GM19023 (cell line): Measurements from ENCODE around the gene APOBR.
"Not testable (repeated sequence)": the region's sequence is repeated elsewhere in the genome, so short reads cannot be mapped to it uniquely, and the experiment has no call there.

Source experiments
- ATAC-seq: cut with Tn5 transposase; IDR thresholded peaks from one replicate; pipeline ENCODE4 v1.9.1; 2021; ENCODE audit warnings: mild to moderate bottlenecking, moderate library complexity; ENCODE audit not compliant: unreplicated experiment

The APOBR gene

GRCh38 chr16:28494121-28494851, at the start of gene APOBR:
APOBR (plus strand) TSS chr16:28494643; CDS start chr16:28494682, 39 bp downstream.
- ATAC-seq = peak; percentile 48

GRCh38 chr16:28446388-28446787, 48.1 kb upstream of the APOBR start:
- not testable (repeated sequence) for ATAC-seq

DNA sequence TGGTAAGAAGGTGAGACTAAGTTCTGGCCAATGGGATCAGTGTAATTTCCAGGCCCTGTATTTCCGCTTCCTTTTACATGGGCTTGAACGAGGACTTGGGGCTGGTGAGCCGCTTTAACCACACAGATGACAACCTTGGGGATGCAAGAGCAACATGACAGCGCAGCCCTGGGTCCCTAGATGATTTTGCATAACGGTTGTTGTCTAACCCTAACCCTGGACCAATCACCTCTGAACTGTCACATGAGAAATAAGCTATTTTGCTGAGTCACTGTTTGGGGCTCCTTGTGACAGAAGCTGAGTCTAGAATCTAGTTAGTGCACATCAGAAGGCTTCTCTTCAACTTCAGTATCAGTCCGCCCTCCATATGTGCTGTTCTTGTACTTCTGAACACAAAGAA, 47.4 kb upstream of the APOBR start:
- not testable (repeated sequence) for ATAC-seq

GRCh38 chr16:28473714-28474265, 20.7 kb upstream of the APOBR start:
- no peak for ATAC-seq

DNA sequence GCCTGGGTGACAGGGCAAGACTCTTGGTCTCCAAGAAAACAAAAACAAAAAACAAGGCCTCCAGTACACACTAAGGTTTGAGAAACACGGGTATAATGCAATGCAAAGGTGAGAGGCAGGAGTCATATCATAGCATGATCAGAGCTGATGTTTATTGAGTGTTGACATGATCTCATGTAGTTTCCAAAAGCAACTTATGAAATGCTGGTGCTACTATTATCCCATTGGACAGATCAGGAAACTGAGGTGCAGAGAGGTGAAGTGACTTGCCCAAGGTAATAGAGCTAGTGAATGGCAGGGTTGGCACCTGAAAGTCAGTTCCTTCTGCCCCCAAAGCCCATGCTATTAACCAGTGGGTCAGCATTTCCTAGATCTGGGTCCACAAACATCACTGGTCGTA, 19.2 kb upstream of the APOBR start:
- ATAC-seq = no peak

DNA sequence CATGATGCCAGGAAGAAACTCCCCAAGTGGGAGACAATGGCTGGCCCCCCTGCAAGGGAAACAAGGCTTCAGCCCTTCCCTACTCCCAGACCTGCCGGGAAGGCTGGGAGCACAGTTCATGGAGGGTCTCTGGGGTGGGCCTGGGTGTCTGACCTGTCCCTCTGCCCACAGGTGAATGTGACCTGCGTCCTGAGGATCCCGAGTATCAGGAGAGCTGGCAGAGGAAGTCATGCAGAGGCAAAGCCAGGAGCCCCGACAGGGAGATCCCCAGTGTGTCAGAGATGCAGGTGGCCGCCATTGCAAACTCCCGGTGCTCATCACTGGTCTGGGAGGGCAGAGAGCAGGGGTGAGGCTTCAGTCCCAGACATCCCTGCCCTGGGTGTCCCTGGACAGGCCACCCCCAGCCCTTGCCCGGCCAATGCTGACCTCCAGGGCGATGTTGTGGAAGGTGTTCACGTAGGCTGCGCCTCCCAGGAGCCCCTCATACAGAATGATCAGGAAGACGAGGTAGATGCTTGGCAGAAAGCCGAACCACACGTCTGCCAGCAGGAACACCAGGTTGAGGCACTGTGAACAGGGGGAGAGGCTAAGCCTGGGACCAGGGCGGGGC, 17.0 kb upstream of the APOBR start:
- no peak for ATAC-seq

DNA sequence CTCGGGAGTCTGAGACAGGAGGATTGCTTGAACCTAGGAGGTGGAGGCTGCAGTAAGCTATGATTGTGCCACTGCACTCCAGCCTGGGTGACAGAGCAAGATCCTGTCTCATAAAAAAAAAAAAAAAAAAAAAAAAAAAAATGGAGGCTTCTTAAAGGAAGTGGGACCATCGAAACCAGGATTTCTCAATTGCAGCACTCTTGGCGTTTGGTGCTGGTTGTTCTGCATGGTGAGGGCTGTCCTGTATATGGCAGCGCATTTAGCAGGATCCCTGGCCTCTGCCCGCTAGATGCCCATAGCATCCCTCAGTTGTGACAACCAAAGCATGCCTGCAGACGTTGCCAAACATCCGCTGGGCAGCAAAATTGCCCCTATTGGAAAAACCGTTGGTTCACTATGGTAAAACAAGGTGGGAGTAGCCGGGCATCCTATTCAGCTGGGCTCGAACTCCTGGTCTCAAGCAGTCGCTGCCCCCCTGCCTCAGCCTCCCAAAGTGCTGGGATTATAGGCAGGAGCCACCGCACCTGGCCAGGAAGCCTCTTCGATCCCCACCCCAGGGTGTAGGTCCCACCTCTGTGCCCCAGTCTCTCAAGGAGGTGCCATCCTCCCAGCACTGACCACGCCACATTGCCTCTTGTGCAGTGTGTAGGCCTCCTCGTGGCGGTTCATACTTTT, 15.8 kb upstream of the APOBR start:
- no peak for ATAC-seq

DNA sequence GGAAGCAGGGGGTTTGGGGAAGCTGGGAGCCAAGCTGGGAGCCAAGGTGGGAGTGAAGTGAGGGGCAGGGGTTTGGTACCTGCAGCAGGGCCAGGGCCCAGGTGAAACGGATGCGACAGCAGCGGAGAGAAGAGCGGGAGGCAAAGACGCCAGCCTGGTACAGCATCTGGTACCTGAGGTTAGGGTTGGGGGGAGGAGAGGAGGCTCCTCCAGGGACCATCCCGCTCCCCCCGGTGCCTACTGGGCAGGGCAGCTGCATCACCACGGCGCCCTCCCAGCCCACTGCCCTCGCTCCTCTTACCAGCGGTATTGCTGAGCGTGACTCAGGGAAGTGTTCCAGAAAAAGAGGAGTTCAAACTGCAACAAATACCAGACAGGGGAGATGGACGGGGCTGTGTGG, 12.4 kb upstream of the APOBR start:
- ATAC-seq = no peak

- ATAC-seq = not testable (repeated sequence)
These were observed 11.1 kb upstream of the APOBR start for GRCh38 chr16:28483361-28483760.

- no peak for ATAC-seq
These were observed 8.2 kb upstream of the APOBR start for GRCh38 chr16:28486266-28486665.

DNA sequence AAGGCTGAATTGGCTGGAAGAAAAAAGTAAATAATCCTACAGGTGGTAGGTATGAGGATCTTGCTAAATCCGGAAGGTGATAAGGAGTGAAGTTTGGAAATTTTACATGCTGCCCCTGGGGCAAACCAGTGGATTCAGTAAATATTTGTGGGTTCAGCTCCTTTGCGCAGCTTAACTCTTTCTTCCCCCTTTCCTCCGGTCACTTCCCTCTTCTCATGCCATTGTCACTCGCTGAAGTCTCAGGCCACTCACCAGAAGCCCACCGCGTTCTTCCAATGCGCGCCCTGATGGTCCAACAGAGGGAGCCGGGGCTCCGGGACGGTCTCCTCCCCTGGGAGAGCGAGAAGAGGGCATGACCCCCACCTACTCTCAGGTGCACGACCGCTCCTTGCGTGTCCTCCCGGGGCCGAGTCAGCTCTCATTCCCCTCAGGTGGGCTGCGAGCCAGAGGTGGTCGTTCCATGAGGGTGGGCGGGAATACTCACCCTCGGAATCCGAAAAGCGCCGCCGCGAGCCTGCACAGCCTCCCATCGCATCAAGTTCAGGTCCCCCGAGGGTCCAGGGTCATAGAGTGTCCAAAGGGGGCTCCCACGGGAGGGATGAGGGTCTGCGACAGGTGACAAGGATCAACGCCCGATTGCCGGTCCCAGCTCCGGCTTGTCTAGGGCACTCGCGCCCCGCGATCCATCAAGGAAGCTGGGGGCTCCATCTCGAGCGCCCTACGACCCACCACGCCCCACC, 3.0 kb upstream of the APOBR start:
- ATAC-seq = no peak

- ATAC-seq = peak; percentile 69
These were observed 2.4 kb upstream of the APOBR start, which contains the start of gene CLN3 for GRCh38 chr16:28491970-28492474. CLN3 (minus strand) TSS chr16:28492074; CDS start chr16:28491759, 315 bp downstream.

GRCh38 chr16:28492511-28492910, 1.9 kb upstream of the APOBR start:
- ATAC-seq = no peak

DNA sequence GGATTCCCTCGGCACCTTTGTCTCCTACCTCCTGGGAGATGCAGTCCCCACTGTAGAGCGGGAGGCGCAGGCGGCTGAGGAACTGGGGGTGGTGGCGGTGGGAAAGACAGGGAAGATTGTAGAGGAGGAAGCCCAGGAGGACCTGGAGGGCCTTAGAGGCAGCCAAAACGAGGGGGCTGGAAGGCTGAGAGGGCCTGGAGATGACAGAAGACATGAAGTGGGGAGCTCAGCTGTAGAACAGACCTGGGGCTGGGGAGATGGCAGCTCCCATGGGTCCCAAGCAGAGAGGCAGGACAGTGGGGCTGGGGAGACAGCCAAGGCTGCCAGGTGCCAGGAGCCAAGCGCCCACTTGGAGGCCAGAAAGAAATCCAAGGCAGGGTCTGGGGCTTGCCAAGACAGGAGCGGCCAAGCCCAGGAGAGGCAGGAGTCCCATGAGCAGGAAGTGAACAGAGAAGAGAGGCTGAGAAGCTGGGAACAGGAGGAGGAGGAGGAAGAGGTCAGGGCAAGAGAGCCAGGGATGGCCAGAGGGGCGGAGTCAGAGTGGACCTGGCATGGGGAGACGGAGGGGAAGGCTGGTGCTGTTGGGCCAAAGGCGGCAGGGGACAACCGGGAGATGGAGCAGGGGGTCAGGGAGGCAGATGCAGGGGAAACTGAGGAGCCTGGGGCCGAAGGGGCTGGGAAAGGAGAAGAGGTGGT, 803 bp downstream of the APOBR start:
- no peak for ATAC-seq

DNA sequence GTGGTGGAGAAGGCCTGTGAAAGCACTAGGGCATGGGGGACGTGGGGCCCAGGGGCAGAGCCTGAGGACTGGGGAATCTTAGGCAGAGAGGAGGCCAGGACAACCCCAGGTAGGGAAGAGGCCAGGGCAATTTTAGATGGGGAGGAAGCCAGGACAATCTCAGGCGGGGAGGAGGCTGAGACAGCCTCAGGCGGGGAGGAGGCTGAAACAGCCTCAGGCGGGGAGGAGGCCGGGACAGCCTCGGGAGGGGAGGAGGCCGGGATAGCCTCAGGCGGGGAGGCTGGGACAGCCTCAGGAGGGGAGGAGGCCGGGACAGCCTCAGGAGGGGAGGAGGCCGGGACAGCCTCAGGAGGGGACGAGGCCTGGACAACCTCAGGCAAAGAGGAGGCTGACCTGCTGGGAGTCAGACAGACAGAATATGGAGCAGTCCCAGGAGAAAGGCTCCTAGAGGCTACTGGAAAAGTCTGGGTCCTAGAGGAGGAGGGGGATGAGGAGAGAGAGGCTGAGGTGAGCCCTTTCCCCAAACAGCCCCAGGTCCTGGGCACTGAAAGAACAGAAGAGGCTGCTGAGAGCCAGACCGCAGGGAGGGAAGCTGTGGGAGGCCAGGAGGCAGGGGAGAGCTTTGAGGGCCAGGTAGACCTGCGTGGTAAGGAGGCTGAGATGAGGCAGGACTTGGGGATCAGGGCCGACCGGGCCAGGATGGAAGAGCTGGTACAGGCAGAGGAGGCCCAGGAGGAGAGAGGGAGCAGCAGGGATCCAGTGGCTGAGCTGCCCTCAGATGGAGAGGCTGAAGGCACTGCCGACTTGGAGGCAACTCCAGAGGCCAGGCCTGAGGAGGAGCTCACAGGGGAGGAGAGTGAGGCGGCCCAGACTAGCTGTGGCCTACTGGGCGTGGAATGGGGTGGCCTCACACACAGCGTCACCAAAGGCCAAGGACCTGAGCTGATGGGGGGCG, 1.6 kb downstream of the APOBR start:
- no peak for ATAC-seq

DNA sequence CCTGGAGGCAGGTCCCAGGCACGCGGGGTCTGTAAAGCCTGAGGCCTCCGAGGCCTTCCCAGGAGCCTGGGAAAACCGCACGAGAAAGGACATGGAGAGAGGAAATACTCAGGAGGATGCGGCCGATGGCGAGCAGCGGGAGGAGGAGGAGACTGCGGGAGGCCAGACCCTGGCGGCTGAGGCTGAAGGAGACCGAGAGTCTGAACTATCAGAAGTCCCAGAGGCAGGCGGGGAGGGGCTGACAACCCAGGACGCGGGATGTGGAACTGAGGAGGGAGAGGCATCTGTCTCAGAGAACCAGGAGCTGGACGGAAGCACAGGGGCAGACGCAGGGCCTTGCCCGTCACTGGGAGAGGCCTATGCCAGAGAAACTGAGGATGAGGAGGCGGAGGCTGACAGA, 2.4 kb downstream of the APOBR start:
- ATAC-seq = no peak

GRCh38 chr16:28497386-28497785, 2.9 kb downstream of the APOBR start:
- ATAC-seq = no peak

GRCh38 chr16:28497861-28498599, 3.6 kb downstream of the APOBR start:
- no peak for ATAC-seq
